Upper lobe of left lung (tissue), 4 donors: ENCODE data around the gene ZPBP.

Source experiments
- POLR2AphosphoS5 ChIP-seq, 2 donors: sonication (generic); formaldehyde crosslinking; IDR thresholded peaks; one replicate each; pipeline ENCODE4 v1.5.1; 2017; ENCODE audit warnings: antibody characterized with exemption in 2 of 2
- TF ChIP-seq, protein P1 (sequence below), 6 experiments: fragments of 450-650 bp in 4 of 6; fragments of 200-600 bp in 2 of 6; sonication (generic) in 2 of 6; IDR thresholded peaks; one replicate each; pipeline ENCODE4 v1.5.1; 2016 to 2019; ENCODE audit warnings: antibody characterized with exemption in 6 of 6

DNA sequence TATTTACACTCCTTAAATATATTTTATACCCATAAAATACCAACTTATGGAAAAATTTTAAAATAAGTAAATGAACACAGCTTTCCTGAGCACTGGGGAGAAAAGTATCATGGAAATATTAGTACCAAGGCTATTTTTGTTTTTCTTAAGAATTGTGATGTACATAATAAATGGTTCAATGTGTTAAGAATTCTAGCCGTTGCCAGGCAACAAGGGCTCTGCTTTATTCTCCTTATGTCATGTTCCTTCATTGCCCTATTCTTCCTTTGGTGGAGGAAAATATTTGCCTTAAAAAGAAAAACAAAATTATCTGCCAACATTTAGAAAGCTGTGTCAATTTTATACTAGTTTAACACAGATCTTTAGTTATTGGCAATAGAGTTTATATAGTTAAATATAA lies 2.6 kb upstream of the ZPBP start:
- TF ChIP-seq, protein P1, sequence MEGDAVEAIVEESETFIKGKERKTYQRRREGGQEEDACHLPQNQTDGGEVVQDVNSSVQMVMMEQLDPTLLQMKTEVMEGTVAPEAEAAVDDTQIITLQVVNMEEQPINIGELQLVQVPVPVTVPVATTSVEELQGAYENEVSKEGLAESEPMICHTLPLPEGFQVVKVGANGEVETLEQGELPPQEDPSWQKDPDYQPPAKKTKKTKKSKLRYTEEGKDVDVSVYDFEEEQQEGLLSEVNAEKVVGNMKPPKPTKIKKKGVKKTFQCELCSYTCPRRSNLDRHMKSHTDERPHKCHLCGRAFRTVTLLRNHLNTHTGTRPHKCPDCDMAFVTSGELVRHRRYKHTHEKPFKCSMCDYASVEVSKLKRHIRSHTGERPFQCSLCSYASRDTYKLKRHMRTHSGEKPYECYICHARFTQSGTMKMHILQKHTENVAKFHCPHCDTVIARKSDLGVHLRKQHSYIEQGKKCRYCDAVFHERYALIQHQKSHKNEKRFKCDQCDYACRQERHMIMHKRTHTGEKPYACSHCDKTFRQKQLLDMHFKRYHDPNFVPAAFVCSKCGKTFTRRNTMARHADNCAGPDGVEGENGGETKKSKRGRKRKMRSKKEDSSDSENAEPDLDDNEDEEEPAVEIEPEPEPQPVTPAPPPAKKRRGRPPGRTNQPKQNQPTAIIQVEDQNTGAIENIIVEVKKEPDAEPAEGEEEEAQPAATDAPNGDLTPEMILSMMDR (IDR thresholded peaks at IDR 0.05) = no peak
- TF ChIP-seq POLR2AphosphoS5 (IDR thresholded peaks at IDR 0.05) = no peak
